ENCODE results near the gene COL13A1. TPM values are rescaled to one million over a fixed set of nuclear protein-coding genes. Genes with fewer than 3 reads are reported as not detected.

The COL13A1 gene
- total RNA-seq, 4 donors from 2014 or later = 0.19 to 6.9 (median 2.4) TPM

- no peaks in the 10 kb centered on the region for H3K9me3 ChIP-seq
- H3K4me1 ChIP-seq = peaks cover 34 to 35% of the 10 kb centered on the region in 2 donors
- H3K27ac ChIP-seq = peak overlapping the region in 1 of 4 donors; percentile 81
- in situ Hi-C loops (cut with MboI; ENCODE audit: low sequenced_read_pairs in 4 of 4) (no loop called here), intact Hi-C loops (cut with DNase I; ENCODE audit: low total_unique reads) (no loop called here)
- ATAC-seq = no peak
- TF ChIP-seq POLR2A (IDR thresholded peaks at IDR 0.05) (no peak), CTCF (IDR thresholded peaks at IDR 0.05 in 4 of 5, conservative IDR thresholded peaks at IDR 0.05 in 1 of 5) (no peak)
- H3K4me3 ChIP-seq = no peak overlapping the region
- no peaks in the 10 kb centered on the region for H3K36me3 ChIP-seq
- no peak for DNase-seq
- H3K27me3 ChIP-seq = no peaks in the 10 kb centered on the region
Observed at GRCh38 chr10:69848454-69848853, 46.7 kb downstream of the COL13A1 start.

- in situ Hi-C loops (cut with MboI; ENCODE audit: low sequenced_read_pairs in 4 of 4) = no loop called here
- no peak for ATAC-seq
- peaks cover 33 to 35% of the 10 kb centered on the region in 2 donors for H3K4me1 ChIP-seq
Observed at GRCh38 chr10:69849825-69850224, 48.1 kb downstream of the COL13A1 start.

GRCh38 chr10:69850440-69850839 is 48.7 kb downstream of the COL13A1 start:
- Histone ChIP-seq H3K27me3 (no peaks in the 10 kb centered on the region), H3K9me3 (no peaks in the 10 kb centered on the region), H3K4me3 (no peak overlapping the region), H3K36me3 (no peaks in the 10 kb centered on the region), H3K27ac (no peak overlapping the region), H3K4me1 (peaks cover 30 to 32% of the 10 kb centered on the region in 2 donors)
- DNase-seq = no peak
- ATAC-seq = no peak
- intact Hi-C loops (cut with DNase I; ENCODE audit: low total_unique reads) (no loop called here), in situ Hi-C loops (cut with MboI; ENCODE audit: low sequenced_read_pairs in 4 of 4) (no loop called here)
- TF ChIP-seq POLR2A (IDR thresholded peaks at IDR 0.05) (no peak), CTCF (IDR thresholded peaks at IDR 0.05 in 4 of 5, conservative IDR thresholded peaks at IDR 0.05 in 1 of 5) (no peak)

More at GRCh38 chr10:69849825-69850224, 48.1 kb downstream of the COL13A1 start:
- Histone ChIP-seq H3K27me3 (no peaks in the 10 kb centered on the region), H3K27ac (no peak overlapping the region), H3K36me3 (no peaks in the 10 kb centered on the region), H3K4me3 (no peak overlapping the region), H3K9me3 (no peaks in the 10 kb centered on the region)
- no peak for DNase-seq
- TF ChIP-seq CTCF (IDR thresholded peaks at IDR 0.05 in 4 of 5, conservative IDR thresholded peaks at IDR 0.05 in 1 of 5) (no peak), POLR2A (IDR thresholded peaks at IDR 0.05) (no peak)
- intact Hi-C loops (cut with DNase I; ENCODE audit: low total_unique reads) = no loop called here

GRCh38 chr10:69851306-69851705 is 49.6 kb downstream of the COL13A1 start:
- no peaks in the 10 kb centered on the region for H3K27me3 ChIP-seq
- peaks cover 23% of the 10 kb centered on the region in 2 donors for H3K4me1 ChIP-seq
- H3K9me3 ChIP-seq = no peaks in the 10 kb centered on the region
- in situ Hi-C loops (cut with MboI; ENCODE audit: low sequenced_read_pairs in 4 of 4) = no loop called here
- intact Hi-C loops (cut with DNase I; ENCODE audit: low total_unique reads) = no loop called here
- DNase-seq (no peak), ATAC-seq (no peak)
- H3K4me3 ChIP-seq = no peak overlapping the region
- no peak for TF ChIP-seq POLR2A (IDR thresholded peaks at IDR 0.05)
- TF ChIP-seq CTCF (IDR thresholded peaks at IDR 0.05 in 4 of 5, conservative IDR thresholded peaks at IDR 0.05 in 1 of 5) = no peak
- H3K36me3 ChIP-seq = no peaks in the 10 kb centered on the region
- no peak overlapping the region for H3K27ac ChIP-seq

GRCh38 chr10:69853064-69853463 is 51.4 kb downstream of the COL13A1 start:
- in situ Hi-C loops (cut with MboI; ENCODE audit: low sequenced_read_pairs in 4 of 4) (no loop called here), intact Hi-C loops (cut with DNase I; ENCODE audit: low total_unique reads) (no loop called here)

More at GRCh38 chr10:69853064-69853463, 51.4 kb downstream of the COL13A1 start:
- H3K36me3 ChIP-seq = no peaks in the 10 kb centered on the region
- no peaks in the 10 kb centered on the region for H3K9me3 ChIP-seq
- H3K27me3 ChIP-seq = no peaks in the 10 kb centered on the region
- no peak overlapping the region for H3K27ac ChIP-seq
- no peak for DNase-seq
- no peak for ATAC-seq
- H3K4me3 ChIP-seq = no peak overlapping the region
- peaks cover 9 to 12% of the 10 kb centered on the region in 2 donors for H3K4me1 ChIP-seq
- TF ChIP-seq CTCF (IDR thresholded peaks at IDR 0.05 in 4 of 5, conservative IDR thresholded peaks at IDR 0.05 in 1 of 5) = no peak
- TF ChIP-seq POLR2A (IDR thresholded peaks at IDR 0.05) = no peak
